Measurements from ENCODE around the gene KCNAB1.
"Not testable (repeated sequence)": the region's sequence is repeated elsewhere in the genome, so short reads cannot be mapped to it uniquely, and the experiment has no call there.

The KCNAB1 gene

GRCh38 chr3:156542101-156543042 is 422.0 kb downstream of the KCNAB1 start:
- DNase-seq (ENCODE audit: low spot score) = no peak

- no peak for DNase-seq (ENCODE audit: low spot score)
Measured at GRCh38 chr3:156543043-156543555, 422.7 kb downstream of the KCNAB1 start.

GRCh38 chr3:156547637-156548036 is 427.3 kb downstream of the KCNAB1 start:
- no peak for DNase-seq (ENCODE audit: low spot score)

- no peak for DNase-seq (ENCODE audit: low spot score)
Measured at GRCh38 chr3:156548041-156548687, 427.8 kb downstream of the KCNAB1 start.

DNA sequence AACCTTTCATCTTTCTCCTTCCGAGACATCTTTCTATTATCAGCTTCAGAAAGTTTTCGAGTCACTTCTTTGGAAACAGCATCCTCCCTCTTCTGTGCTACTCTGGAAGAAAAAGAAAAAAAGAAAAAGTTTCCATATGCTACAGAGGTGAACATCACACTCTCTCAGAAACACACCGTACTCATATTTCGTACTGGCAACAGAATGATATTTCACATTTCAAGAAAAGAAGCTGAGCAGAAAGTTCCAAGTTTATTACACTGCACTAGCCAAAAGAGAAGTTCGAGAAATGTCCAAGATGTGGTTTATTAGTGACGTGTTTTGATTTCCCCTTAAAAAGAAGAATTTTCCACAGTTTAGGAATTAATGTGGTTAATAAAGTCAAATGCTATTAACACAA is 428.5 kb downstream of the KCNAB1 start:
- DNase-seq (ENCODE audit: low spot score) = no peak

DNA sequence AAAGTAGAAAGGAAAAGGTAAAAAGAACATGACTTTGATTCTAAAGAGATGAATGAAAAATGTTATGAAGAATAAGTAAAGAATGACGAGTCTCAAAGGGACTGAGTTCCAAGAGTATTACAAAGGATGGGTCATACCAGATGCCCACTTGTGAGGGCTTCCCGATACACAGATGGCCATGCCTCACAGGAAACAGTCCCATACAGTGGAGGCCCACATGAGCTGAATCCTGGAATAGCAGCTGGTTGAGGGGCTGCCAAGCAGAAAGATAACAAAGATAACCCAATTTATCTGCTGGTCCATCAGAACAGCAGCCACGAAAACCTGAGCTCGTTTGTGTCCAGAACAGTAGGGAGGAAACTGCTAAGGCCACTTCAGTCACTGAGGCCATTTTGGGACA is 430.9 kb downstream of the KCNAB1 start:
- peak; percentile 18 for DNase-seq (ENCODE audit: low spot score)

- peak; percentile 64 for DNase-seq (ENCODE audit: low spot score)
Measured at GRCh38 chr3:156551746-156552145, 431.4 kb downstream of the KCNAB1 start.

DNA sequence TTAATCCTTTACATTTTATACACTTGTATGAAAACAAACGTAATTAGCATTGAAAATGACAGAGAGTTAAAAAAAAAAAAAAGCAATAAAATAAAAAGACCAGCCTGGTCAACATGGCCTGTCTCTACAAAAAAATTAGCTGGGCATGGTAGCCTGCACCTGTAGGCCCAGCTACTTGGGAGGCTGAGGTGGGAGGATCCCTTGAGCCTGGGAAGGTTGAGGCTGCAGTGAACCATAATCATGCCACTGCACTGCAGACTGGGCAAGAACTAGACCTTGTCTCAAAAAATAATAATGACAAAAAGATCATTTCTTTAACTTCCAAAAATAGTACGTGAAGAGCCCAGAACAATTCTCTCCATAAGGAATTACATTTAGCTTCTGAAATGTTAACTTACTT is 432.6 kb downstream of the KCNAB1 start:
- DNase-seq (ENCODE audit: low spot score) = no peak

- DNase-seq (ENCODE audit: low spot score) = peak; percentile 27
Measured at GRCh38 chr3:156553705-156554356, 433.5 kb downstream of the KCNAB1 start.

GRCh38 chr3:156554515-156554841 is 434.1 kb downstream of the KCNAB1 start:
- no peak for DNase-seq (ENCODE audit: low spot score)

DNA sequence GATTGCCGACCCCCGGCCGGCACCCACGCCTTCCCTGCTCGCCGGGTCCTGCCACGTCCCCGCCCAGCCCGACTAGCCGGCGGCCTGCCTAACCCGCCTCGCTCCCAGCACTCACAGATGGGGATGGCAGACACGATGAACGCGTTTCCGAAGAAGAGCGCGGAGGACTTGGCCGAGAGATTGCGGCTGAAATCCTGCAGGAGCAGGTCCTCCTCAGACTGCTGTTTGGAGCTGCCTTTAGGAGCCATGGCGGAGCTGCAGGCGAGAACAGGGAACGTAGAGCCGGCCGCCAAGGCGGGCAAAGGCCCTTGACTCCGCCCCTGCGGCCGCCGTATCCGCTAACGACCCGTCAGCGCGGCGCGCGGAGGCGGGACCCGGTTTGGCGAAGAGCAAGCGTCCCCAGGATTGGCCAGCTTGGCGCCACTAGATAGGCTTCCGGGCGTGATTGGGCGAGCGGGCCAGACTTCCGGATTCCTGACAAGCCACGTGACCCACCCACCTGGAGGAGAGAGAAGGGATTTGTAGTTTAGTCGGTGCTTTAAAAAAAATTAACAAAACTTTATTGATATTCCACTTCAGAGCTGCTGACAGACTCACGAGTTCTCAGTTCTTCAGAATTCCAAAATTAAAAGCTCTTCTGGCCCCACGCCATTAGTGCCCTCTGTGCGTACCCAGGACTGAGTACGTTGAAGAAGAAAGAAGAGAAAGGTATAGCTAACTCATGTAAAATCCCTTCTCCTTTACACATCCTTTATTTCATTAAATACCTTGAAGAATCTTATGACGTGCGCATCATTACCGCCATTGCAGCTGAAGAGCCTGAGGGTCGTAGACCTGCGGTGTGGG is 434.7 kb downstream of the KCNAB1 start, which contains the start of gene SSR3:
Gene SSR3, minus strand, starts transcription at position 276 of the 846 bp plus-strand sequence. Its CDS starts 28 bp downstream, at position 248.
- DNase-seq (ENCODE audit: low spot score) = peak; percentile 98

DNA sequence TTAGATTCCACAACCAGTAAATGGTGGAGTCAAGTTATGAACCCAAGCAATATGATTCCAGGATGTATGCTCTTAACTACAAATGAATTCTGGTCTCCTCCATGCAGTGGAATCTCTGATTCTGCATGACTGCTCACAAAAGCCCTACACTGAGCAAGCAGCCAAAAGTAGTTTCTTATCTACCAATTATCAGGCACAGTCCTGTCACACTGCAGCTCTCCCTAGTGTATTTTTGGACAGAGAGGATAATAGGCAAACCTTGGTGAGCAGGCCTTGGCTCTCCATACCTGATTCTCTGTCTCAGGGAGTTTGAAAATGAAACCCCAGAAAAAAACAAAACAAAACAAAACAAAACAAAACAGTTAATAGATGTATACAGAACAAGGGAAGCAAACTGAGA is 438.0 kb downstream of the KCNAB1 start:
- DNase-seq (ENCODE audit: low spot score) = no peak

- no peak for DNase-seq (ENCODE audit: low spot score)
Measured at GRCh38 chr3:156559321-156559720, 438.9 kb downstream of the KCNAB1 start.

GRCh38 chr3:156561533-156561932 is 441.2 kb downstream of the KCNAB1 start:
- DNase-seq (ENCODE audit: low spot score) = no peak

DNA sequence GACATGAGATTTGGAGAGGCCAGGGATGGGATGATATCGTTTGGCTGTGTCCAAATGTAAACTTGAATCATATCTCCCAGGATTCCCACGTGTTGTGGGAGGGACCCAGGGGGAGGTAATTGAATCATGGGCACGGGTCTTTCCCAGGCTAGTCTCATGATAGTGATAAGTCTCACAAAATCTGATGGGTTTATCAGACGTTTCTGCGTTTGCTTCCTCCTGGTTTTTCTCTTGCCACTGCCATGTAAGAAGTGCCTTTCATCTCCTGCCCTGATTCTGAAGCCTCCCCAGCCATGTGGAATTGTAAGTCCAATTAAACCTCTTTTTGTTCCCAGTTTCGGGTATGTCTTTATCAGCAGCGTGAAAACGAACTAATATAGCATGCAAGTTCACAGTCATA is 442.1 kb downstream of the KCNAB1 start:
- DNase-seq (ENCODE audit: low spot score) = not testable (repeated sequence)

- no peak for DNase-seq (ENCODE audit: low spot score)
Measured at GRCh38 chr3:156563900-156564682, 443.7 kb downstream of the KCNAB1 start.

DNA sequence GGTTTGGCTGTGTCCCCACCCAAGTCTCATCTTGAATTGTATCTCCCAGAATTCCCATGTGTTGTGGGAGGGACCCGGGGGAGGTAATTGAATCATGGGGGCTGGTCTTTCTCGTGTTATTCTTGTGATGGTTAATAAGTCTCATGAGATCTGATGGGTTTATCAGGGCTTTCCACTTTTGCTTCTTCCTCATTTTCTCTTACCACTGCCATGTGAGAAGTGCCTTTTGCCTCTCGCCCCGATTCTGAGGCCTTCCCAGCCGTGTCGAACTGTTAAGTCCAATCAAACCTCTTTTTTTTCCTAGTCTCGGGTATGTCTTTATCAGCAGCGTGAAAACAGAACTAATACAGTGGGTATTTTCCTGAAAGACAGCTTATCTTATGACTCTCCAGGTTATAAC is 448.6 kb downstream of the KCNAB1 start:
- not testable (repeated sequence) for DNase-seq (ENCODE audit: low spot score)

DNA sequence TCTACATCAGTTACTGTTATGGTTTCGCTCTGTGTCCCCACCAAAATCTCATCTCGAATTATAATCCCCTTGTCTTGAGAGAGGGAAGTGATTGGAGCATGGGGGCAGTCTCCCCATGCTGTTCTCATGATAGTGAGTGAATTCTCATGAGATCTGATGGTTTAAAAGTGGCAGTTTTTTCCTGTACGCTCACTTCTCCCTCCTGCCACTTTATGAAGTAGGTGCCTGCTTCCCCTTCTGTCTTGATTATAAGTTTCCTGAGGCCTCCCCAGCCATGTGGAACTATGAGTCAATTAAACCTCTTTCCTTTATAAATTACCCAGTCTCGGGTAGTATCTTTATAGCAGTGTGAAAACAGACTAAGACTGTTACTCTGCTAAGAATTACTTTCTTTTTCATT is 449.5 kb downstream of the KCNAB1 start:
- not testable (repeated sequence) for DNase-seq (ENCODE audit: low spot score)

GRCh38 chr3:156575641-156576040 is 455.3 kb downstream of the KCNAB1 start:
- no peak for DNase-seq (ENCODE audit: low spot score)

DNA sequence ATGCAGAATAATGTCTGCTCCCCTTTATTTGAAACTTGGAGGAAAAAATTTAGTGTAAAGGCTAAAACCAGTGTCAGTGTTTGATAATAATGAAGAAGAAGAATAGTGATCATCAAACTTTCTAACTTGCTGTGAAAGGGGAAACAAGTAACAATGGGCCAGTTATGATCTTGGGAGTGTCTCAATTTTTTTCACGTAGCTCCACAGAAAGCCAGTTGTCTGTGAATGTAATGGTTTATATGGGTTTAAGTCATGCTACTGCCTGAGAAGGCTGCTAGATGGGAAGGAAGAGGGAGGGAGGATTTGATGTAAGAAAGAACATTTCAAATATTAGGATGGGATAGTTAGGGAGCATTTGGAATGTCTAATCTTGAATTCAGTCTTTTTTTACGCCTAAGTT is 455.7 kb downstream of the KCNAB1 start:
- no peak for DNase-seq (ENCODE audit: low spot score)
